Loucy (cell line): ENCODE measurements around the gene KAT2B.

Experiments
- EZH2phosphoT487 ChIP-seq: fragments of 200-600 bp; IDR thresholded peaks from 2 replicates; pipeline ENCODE4 v1.6.1; 2018; ENCODE audit warnings: antibody characterized with exemption, mild to moderate bottlenecking, moderate library complexity, borderline replicate concordance
- TF ChIP-seq, protein P1 (sequence below): fragments of 200-600 bp; sonication (generic); conservative IDR thresholded peaks from 2 replicates; pipeline ENCODE4 v1.5.1; 2014; ENCODE audit warnings: mild to moderate bottlenecking, antibody characterized with exemption, low read length

DNA sequence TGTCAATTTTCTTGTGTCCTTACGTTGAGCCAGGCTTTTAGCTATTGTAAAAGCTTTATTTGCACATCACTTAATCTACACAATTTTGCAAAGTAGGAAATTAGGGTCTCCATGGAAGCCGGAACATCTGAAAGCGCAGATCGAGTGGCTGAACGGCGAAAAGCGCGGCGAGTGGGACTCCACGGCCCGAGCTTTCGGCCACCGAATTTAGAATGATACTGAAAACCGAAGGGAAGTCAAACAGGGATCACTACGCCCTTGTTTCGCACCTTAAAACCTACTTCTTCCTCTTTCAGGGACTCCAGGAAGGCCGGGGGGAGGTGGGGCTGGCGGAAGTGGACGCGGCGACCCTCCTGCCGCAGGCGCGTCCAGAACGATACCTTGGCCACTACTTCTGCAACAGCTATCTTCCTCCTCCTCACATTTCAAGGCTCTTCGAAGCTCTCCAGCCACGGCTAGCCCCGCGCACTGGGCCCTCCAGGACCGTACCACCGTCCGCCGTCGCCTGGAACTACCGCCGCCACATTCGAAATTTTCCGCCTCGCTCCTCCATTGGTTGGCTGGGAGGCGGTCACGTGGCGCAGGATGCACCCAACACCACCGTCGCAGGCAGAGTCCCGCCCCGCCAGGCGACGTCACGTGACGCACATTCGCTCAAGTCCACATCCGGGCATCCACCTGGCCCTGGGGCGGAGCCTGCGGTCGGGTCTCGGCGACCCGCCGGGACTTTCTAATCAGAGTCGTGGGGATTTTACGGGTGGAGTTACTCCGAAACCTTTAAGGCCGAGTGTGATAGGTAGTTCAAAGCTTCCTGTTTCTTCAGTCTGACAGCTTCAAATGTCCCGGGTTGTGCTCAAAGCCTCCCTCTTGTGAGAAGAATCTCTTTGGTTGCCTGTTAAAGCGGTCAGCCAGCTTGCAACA is 145.7 kb downstream of the KAT2B start, which contains the start of gene SGO1:
- TF ChIP-seq, protein P1, sequence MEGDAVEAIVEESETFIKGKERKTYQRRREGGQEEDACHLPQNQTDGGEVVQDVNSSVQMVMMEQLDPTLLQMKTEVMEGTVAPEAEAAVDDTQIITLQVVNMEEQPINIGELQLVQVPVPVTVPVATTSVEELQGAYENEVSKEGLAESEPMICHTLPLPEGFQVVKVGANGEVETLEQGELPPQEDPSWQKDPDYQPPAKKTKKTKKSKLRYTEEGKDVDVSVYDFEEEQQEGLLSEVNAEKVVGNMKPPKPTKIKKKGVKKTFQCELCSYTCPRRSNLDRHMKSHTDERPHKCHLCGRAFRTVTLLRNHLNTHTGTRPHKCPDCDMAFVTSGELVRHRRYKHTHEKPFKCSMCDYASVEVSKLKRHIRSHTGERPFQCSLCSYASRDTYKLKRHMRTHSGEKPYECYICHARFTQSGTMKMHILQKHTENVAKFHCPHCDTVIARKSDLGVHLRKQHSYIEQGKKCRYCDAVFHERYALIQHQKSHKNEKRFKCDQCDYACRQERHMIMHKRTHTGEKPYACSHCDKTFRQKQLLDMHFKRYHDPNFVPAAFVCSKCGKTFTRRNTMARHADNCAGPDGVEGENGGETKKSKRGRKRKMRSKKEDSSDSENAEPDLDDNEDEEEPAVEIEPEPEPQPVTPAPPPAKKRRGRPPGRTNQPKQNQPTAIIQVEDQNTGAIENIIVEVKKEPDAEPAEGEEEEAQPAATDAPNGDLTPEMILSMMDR: no peak
- TF ChIP-seq EZH2phosphoT487: no peak
